Neural progenitor cell (in vitro differentiated cells): ENCODE measurements around the gene PET100. TPM values are rescaled to one million over a fixed set of nuclear protein-coding genes. Genes with fewer than 3 reads are reported as not detected.

Source experiments
- DNase-seq: peaks from one replicate; pipeline ENCODE4 v3.0.0-alpha.2; 2016; ENCODE audit warnings: low spot score
- H2AFZ ChIP-seq: fragments of 200-600 bp; sonication (generic); replicated peaks from 2 replicates; pipeline ENCODE4 v1.6.1; 2016; ENCODE audit warnings: antibody characterized with exemption
- H3F3A ChIP-seq: fragments of 200-600 bp; sonication (generic); 2 replicates; pipeline ENCODE4 v1.6.1; 2016; ENCODE audit warnings: antibody characterized with exemption, low read depth
- H3K27ac ChIP-seq: fragments of 200-600 bp; sonication (generic); 2 replicates; pipeline ENCODE4 v1.5.1; 2016; ENCODE audit warnings: mild to moderate bottlenecking
- H3K27me3 ChIP-seq: fragments of 200-600 bp; sonication (generic); 2 replicates; pipeline ENCODE4 v1.6.1; 2016; ENCODE audit warnings: mild to moderate bottlenecking, moderate library complexity
- H3K36me3 ChIP-seq: fragments of 200-600 bp; sonication (generic); 2 replicates; pipeline ENCODE4 v1.5.1; 2016
- H3K4me1 ChIP-seq: fragments of 200-600 bp; sonication (generic); 2 replicates; pipeline ENCODE4 v1.6.1; 2016; ENCODE audit warnings: mixed run types
- H3K4me2 ChIP-seq: fragments of 200-600 bp; sonication (generic); 2 replicates; pipeline ENCODE4 v1.6.1; 2016
- H3K4me3 ChIP-seq: fragments of 200-600 bp; sonication (generic); 2 replicates; pipeline ENCODE4 v1.5.1; 2016
- H3K79me2 ChIP-seq: fragments of 200-600 bp; sonication (generic); 2 replicates; pipeline ENCODE4 v1.6.1; 2016; ENCODE audit warnings: low read depth
- H3K9ac ChIP-seq: fragments of 200-600 bp; sonication (generic); 2 replicates; pipeline ENCODE4 v1.6.1; 2016
- H3K9me3 ChIP-seq: fragments of 200-600 bp; sonication (generic); 2 replicates; pipeline ENCODE4 v1.5.1; 2016; ENCODE audit warnings: low read depth
- H4K20me1 ChIP-seq: fragments of 200-600 bp; sonication (generic); 2 replicates; pipeline ENCODE4 v1.6.1; 2016; ENCODE audit warnings: low read depth
- H3K27ac Mint-ChIP-seq: 3 replicates; pipeline ENCODE4 v1.8.0; 2021; ENCODE audit warnings: mixed read lengths
- H3K27me3 Mint-ChIP-seq: 2 replicates; pipeline ENCODE4 v1.8.0; 2022; ENCODE audit warnings: low read depth, mild to moderate bottlenecking, inconsistent platforms, moderate library complexity, mixed read lengths; ENCODE audit not compliant: insufficient read depth
- H3K36me3 Mint-ChIP-seq: 3 replicates; pipeline ENCODE4 v1.8.0; 2021; ENCODE audit warnings: mixed read lengths
- H3K4me1 Mint-ChIP-seq: 3 replicates; pipeline ENCODE4 v1.8.0; 2021; ENCODE audit warnings: mixed read lengths
- H3K4me3 Mint-ChIP-seq: 3 replicates; pipeline ENCODE4 v1.8.0; 2021; ENCODE audit warnings: mild to moderate bottlenecking, moderate library complexity, mixed read lengths
- H3K9me3 Mint-ChIP-seq: 3 replicates; pipeline ENCODE4 v1.8.0; 2020; ENCODE audit warnings: mixed read lengths
- EZH2phosphoT487 ChIP-seq: fragments of 200-600 bp; sonication (generic); IDR thresholded peaks from 2 replicates; pipeline ENCODE4 v1.6.1; 2017; ENCODE audit warnings: antibody characterized with exemption
- microRNA-seq: library from miRNA; unstranded; fragments of <30 nt; microRNA quantifications from one replicate; pipeline ENCODE4, GENCODE V29; 2016
- small RNA-seq: library from RNA; depleted of rRNA; stranded (forward); fragments of <200 nt; gene quantifications from one replicate; pipeline ENCODE3, GENCODE V24; 2015
- total RNA-seq: library from RNA; depleted of rRNA; stranded (reverse); fragments of >200 nt; gene quantifications from 2 replicates; pipeline ENCODE4 v1.2.3, GENCODE V29; 2015; ENCODE audit warnings: low replicate concordance
- TF ChIP-seq, protein P1 (sequence below): fragments of 200-600 bp; sonication (generic); IDR thresholded peaks from 2 replicates; pipeline ENCODE4 v1.5.1; 2017; ENCODE audit warnings: antibody characterized with exemption, mild to moderate bottlenecking

The PET100 gene
- total RNA-seq, 1 donor from 2014 or later: 30.3 TPM

DNA sequence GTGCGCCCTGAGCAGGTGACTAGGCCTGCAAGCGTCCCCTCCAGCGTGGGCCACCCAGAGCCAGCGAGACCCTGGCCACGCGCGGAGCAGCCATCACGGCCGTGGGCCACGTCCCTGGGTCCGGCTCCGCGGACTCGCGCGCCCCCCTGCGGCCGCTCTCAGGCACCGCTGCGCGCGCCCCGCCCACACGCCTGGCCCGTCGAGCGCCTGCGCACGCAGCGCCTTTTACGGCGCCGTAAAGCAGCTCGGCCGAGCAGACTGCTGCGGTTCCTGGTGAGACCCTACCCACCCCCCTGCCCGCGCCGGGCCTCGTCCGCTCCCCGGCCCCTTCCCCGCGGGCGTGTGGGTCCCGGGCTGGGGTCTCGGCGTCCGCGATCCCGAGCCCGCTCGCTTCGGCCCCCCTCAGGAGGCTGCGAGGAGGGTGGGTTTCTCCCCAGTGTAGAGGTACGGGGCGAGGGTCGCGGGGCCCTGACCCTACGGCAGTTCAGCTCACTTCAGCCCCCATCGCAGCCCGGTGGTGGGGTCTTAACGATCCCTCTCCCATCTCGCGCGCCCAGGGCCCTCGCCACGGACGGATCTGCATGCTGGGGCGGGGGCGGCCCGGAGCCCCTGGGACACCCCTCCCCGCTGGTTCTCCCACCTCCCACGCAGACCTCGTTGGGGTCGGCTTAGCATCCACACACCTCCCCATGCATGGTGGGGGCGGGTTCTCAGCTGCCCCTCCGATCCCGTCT is 51.2 kb downstream of the PET100 start, which contains the start of gene TRAPPC5:
Gene TRAPPC5, plus strand, starts transcription at position 228 of the 734 bp plus-strand sequence. CDS start 1,421 bp downstream, outside the sequence.
- Mint-ChIP-seq H3K27ac (no peak within 1 kb of the TSS), H3K4me1 (peaks cover 18% of the 10 kb centered on the region), H3K9me3 (no peaks in the 10 kb centered on the region), H3K4me3 (peak within 1 kb of the TSS; percentile 90), H3K36me3 (peaks cover 7% of the 10 kb centered on the region), H3K27me3 (peaks cover 28% of the 10 kb centered on the region)
- no peaks in the 10 kb centered on the region for H3K4me1 ChIP-seq
- H3K9me3 ChIP-seq: no peaks in the 10 kb centered on the region
- no peak within 1 kb of the TSS for H3K27ac ChIP-seq
- H3K36me3 ChIP-seq: no peaks in the 10 kb centered on the region
- H3K9ac ChIP-seq: peak within 1 kb of the TSS; percentile 82
- H3K79me2 ChIP-seq: peaks cover 14% of the 10 kb centered on the region
- peak within 1 kb of the TSS; percentile 99 for H3K4me3 ChIP-seq
- H4K20me1 ChIP-seq: peaks cover 17% of the 10 kb centered on the region
- DNase-seq: peak; percentile 96
- peaks cover 45% of the 10 kb centered on the region for H3K27me3 ChIP-seq
- H3K4me2 ChIP-seq: peak within 1 kb of the TSS; percentile 99
- TF ChIP-seq EZH2phosphoT487: no peak
- TF ChIP-seq, protein P1, sequence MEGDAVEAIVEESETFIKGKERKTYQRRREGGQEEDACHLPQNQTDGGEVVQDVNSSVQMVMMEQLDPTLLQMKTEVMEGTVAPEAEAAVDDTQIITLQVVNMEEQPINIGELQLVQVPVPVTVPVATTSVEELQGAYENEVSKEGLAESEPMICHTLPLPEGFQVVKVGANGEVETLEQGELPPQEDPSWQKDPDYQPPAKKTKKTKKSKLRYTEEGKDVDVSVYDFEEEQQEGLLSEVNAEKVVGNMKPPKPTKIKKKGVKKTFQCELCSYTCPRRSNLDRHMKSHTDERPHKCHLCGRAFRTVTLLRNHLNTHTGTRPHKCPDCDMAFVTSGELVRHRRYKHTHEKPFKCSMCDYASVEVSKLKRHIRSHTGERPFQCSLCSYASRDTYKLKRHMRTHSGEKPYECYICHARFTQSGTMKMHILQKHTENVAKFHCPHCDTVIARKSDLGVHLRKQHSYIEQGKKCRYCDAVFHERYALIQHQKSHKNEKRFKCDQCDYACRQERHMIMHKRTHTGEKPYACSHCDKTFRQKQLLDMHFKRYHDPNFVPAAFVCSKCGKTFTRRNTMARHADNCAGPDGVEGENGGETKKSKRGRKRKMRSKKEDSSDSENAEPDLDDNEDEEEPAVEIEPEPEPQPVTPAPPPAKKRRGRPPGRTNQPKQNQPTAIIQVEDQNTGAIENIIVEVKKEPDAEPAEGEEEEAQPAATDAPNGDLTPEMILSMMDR: peak; percentile 86
- no peaks in the 10 kb centered on the region for H3F3A ChIP-seq
- H2AFZ ChIP-seq: peak within 1 kb of the TSS; percentile 83

Small RNA genes lying within 50 kb of the gene (microRNA-seq; reads per million reads assigned to microRNA genes)
- not detected for gene MIR6792

Small RNA genes lying within 50 kb of the gene (small RNA-seq; reads per million reads assigned to genes)
- gene MIR6792: 0.07 reads per million

Other genes starting within 250 kb of the PET100 start
- gene PEX11G, start 140.8 kb upstream of the PET100 start, total RNA-seq: 1.0 and 5.7 TPM in 2 replicates
- gene ZNF358, start 113.7 kb upstream of the PET100 start, total RNA-seq: 16.9 and 50.3 TPM in 2 replicates
- 6.6 and 7.1 TPM in 2 replicates for gene MCOLN1, start 107.2 kb upstream of the PET100 start, total RNA-seq
- gene PNPLA6, start 94.1 kb upstream of the PET100 start, total RNA-seq: 25.5 and 78.9 TPM in 2 replicates
- gene CAMSAP3, start 33.9 kb upstream of the PET100 start, total RNA-seq: 2.7 and 15.6 TPM in 2 replicates
- 30.9 and 51.4 TPM in 2 replicates for gene XAB2, start 248 bp upstream of the PET100 start, total RNA-seq
- not detected in 2 replicates for gene PCP2, start 3.9 kb downstream of the PET100 start, total RNA-seq
- 12.7 and 21.9 TPM in 2 replicates for gene STXBP2, start 7.3 kb downstream of the PET100 start, total RNA-seq
- gene RETN, start 39.3 kb downstream of the PET100 start, total RNA-seq: not detected in 2 replicates
- gene MCEMP1, start 47.3 kb downstream of the PET100 start, total RNA-seq: not detected in 2 replicates
- 24.4 and 53.7 TPM in 2 replicates for gene TRAPPC5, start 51.0 kb downstream of the PET100 start, total RNA-seq
- gene FCER2, start 72.3 kb downstream of the PET100 start, total RNA-seq: not detected in 2 replicates
- gene CLEC4G, start 102.3 kb downstream of the PET100 start, total RNA-seq: not detected in 2 replicates
- not detected in 2 replicates for gene CD209, start 117.7 kb downstream of the PET100 start, total RNA-seq
- gene CLEC4M, start 133.4 kb downstream of the PET100 start, total RNA-seq: not detected in 2 replicates
- 4.1 and 13.5 TPM in 2 replicates for gene EVI5L, start 200.4 kb downstream of the PET100 start, total RNA-seq
- gene PRR36, start 244.6 kb downstream of the PET100 start, total RNA-seq: 0.07 and 2.8 TPM in 2 replicates